K562 (cell line): Measurements from ENCODE around the gene RPH3AL. TPM values are rescaled to one million over a fixed set of nuclear protein-coding genes. Genes with fewer than 3 reads are reported as not detected.
A peak's percentile ranks its signal among the peaks of the same experiment; 100 is the strongest.

ENCODE experiments used
- ATAC-seq: fragments of 200-7000 bp; cut with Tn5 transposase; 3 replicates; pipeline ENCODE4 v1.9.1; 2020; ENCODE audit warnings: moderate library complexity
- BruUV-seq: library from RNA; stranded (reverse); fragments of 400-500 nt; replicated peaks from 2 replicates; lab custom pipeline; 2021; lab: Mats Ljungman, UMichigan
- CTCF ChIA-PET: fragments of 300-600 bp; formaldehyde crosslinking; extraction: SDS; loops from one replicate; lab custom pipeline; 2021; ENCODE audit warnings: low intra/inter-chr PET ratio; lab: Yijun Ruan, JAX
- POLR2A ChIA-PET: fragments of 300-600, 350-650 bp; sonication (Branson Sonifier 250); formaldehyde crosslinking; extraction: SDS; loops from one replicate; lab custom pipeline; 2021; ENCODE audit warnings: antibody characterized with exemption, inconsistent platforms; lab: Yijun Ruan, JAX
- DNase-seq, 4 experiments: peaks; one replicate each; pipeline versions ENCODE4 v3.0.0 to v3.0.0-alpha.2; 2011 to 2018; ENCODE audit warnings: low spot score in 3 of 4, mixed read lengths in 3 of 4; ENCODE audit errors: extremely low read depth in 1 of 4
- FAIRE-seq: peaks from 2 replicates; lab custom pipeline; 2011; peaks lifted over from hg19 to GRCh38; lab: Jason Lieb, UNC
- H2AFZ ChIP-seq: 2 replicates; pipeline ENCODE4 v1.6.0; 2011; ENCODE audit warnings: low read depth, low read length, control low read depth, inconsistent platforms
- H3K27ac ChIP-seq: fragments of 200-600 bp; 3 replicates; pipeline ENCODE4 v1.8.0; 2011; ENCODE audit warnings: low read depth, mild to moderate bottlenecking, control low read depth, inconsistent platforms, low read length, moderate library complexity, mixed read lengths; ENCODE audit errors: extremely low read depth
- H3K27me3 ChIP-seq, 2 experiments: fragments of 300-600 bp in 1 of 2; 2 replicates in 1 of 2; 3 replicates in 1 of 2; pipeline versions ENCODE4 v1.6.0 to v1.8.0; 2011; ENCODE audit warnings: inconsistent platforms in 2 of 2, low read length in 2 of 2, mild to moderate bottlenecking in 1 of 2, mixed read lengths in 1 of 2, moderate library complexity in 1 of 2; ENCODE audit not compliant: control insufficient read depth in 2 of 2, insufficient read depth in 2 of 2
- H3K36me3 ChIP-seq: fragments of 300-600 bp; 3 replicates; pipeline ENCODE4 v1.8.0; 2011; ENCODE audit warnings: mild to moderate bottlenecking, low read length, inconsistent platforms; ENCODE audit not compliant: control insufficient read depth, insufficient read depth
- H3K4me1 ChIP-seq, 2 experiments: fragments of 200-600 bp in 1 of 2; replicated peaks in 1 of 2; 2 replicates in 1 of 2; 3 replicates in 1 of 2; pipeline versions ENCODE4 v1.5.1 to v1.8.0; 2011; ENCODE audit warnings: inconsistent platforms in 2 of 2, low read length in 2 of 2, mild to moderate bottlenecking in 1 of 2, mixed read lengths in 1 of 2, moderate library complexity in 1 of 2; ENCODE audit not compliant: control insufficient read depth in 2 of 2, insufficient read depth in 2 of 2
- H3K4me2 ChIP-seq: 2 replicates; pipeline ENCODE4 v1.6.1; 2011; ENCODE audit warnings: low read length, control low read depth, inconsistent platforms, mixed read lengths; ENCODE audit not compliant: insufficient read depth
- H3K4me3 ChIP-seq: fragments of 200-600 bp; sonication (generic), shearing (Covaris generic); 2 replicates; pipeline ENCODE4 v1.5.1; 2016; ENCODE audit warnings: control low read depth, inconsistent platforms
- H3K79me2 ChIP-seq: fragments of 200-600 bp; 3 replicates; pipeline ENCODE4 v1.8.0; 2011; ENCODE audit warnings: low read length, inconsistent platforms; ENCODE audit not compliant: control insufficient read depth, insufficient read depth
- H3K9ac ChIP-seq, 2 experiments: 2 replicates each; pipeline versions ENCODE4 v1.6.0 to v1.6.1; 2011; ENCODE audit warnings: low read depth in 2 of 2, low read length in 2 of 2, control low read depth in 1 of 2, inconsistent platforms in 1 of 2, mild to moderate bottlenecking in 1 of 2, mixed read lengths in 1 of 2; ENCODE audit not compliant: insufficient read depth in 1 of 2
- H3K9me1 ChIP-seq: one replicate; pipeline ENCODE4 v1.6.0; 2011; ENCODE audit warnings: inconsistent platforms, mild to moderate bottlenecking, low read length, moderate library complexity; ENCODE audit not compliant: control insufficient read depth, insufficient read depth
- H3K9me3 ChIP-seq: replicated peaks from 2 replicates; pipeline ENCODE4 v1.5.1; 2011; ENCODE audit warnings: low read depth, low read length, inconsistent platforms; ENCODE audit not compliant: control insufficient read depth, insufficient read depth
- H4K20me1 ChIP-seq: replicated peaks from 2 replicates; pipeline ENCODE4 v1.6.1; 2011; ENCODE audit warnings: low read length, inconsistent platforms, mixed read lengths; ENCODE audit not compliant: control insufficient read depth, insufficient read depth
- CREM ChIP-seq: IDR thresholded peaks from 2 replicates; pipeline ENCODE4 v1.6.1; 2014; ENCODE audit warnings: antibody characterized with exemption, low read depth
- GMEB1 ChIP-seq: fragments of 250-450 bp; sonication (Bioruptor Pico); IDR thresholded peaks from 2 replicates; pipeline ENCODE4 v1.4.0; 2020; ENCODE audit warnings: mild to moderate bottlenecking
- ILF3 ChIP-seq: fragments of 450-650 bp; IDR thresholded peaks from 2 replicates; pipeline ENCODE4 v1.6.1; 2018; ENCODE audit warnings: antibody characterized with exemption, mild to moderate bottlenecking, moderate library complexity, borderline replicate concordance
- MAFG ChIP-seq: fragments of 450-650 bp; conservative IDR thresholded peaks from 2 replicates; pipeline ENCODE4 v1.6.1; 2016; ENCODE audit warnings: missing genetic modification characterization, missing compliant biosample characterization
- POLR2H ChIP-seq: IDR thresholded peaks from 2 replicates; pipeline ENCODE4 v1.6.1; 2016; ENCODE audit warnings: missing genetic modification characterization, low read depth, mild to moderate bottlenecking, control low read depth, missing compliant biosample characterization, moderate library complexity
- RAD51 ChIP-seq: fragments of 450-650 bp; IDR thresholded peaks from 2 replicates; pipeline ENCODE4 v1.7.1; 2016; ENCODE audit warnings: low read depth, mild to moderate bottlenecking, borderline replicate concordance
- SP1 ChIP-seq: sonication (generic); formaldehyde crosslinking; IDR thresholded peaks from 2 replicates; pipeline ENCODE4 v1.8.1; 2022; ENCODE audit warnings: mild to moderate bottlenecking, missing genetic modification reagents
- TBP ChIP-seq: optimal IDR thresholded peaks from 2 replicates; pipeline ENCODE3; 2011; ENCODE audit warnings: low read depth, low read length, improper control_type of control experiment
- WGBS: fragments of 100-300 bp; shearing (Covaris generic); methylation state at CpG from one replicate; pipeline ENCODE4 v1.1.6; 2016; ENCODE audit warnings: low coverage, mixed read lengths; ENCODE audit not compliant: insufficient coverage; ENCODE audit errors: missing lambda C conversion rate; 5-methylcytosine and 5-hydroxymethylcytosine counted together
- in situ Hi-C: fragments of 300-500 bp; cut with MboI; formaldehyde crosslinking; loops from 4 replicates; pipeline ENCODE4 v1.15.0; 2018; ENCODE audit warnings: inconsistent platforms, mixed read lengths
- intact Hi-C: fragments of 100-400 bp; cut with micrococcal nuclease; formaldehyde crosslinking; loops from 2 replicates; pipeline ENCODE4 v1.14.2; 2022
- polyA plus RNA-seq, 8 experiments: library from polyadenylated mRNA; depleted of rRNA in 4 of 8; stranded (reverse) in 5 of 8; unstranded in 3 of 8; fragments of >200 nt; fragmentation: Nextera tagmentation in 2 of 8; fragmentation: Illumina TruSeq in 1 of 8; extraction: Ambion mirVana in 2 of 8; extraction: Trizol in 1 of 8; gene quantifications; 2 replicates each; pipeline versions ENCODE4 v1.2.1 to v1.2.3, GENCODE V29; 2011 to 2014; ENCODE audit warnings: inconsistent platforms in 1 of 8, missing spikeins in 1 of 8
- total RNA-seq, 7 experiments: library from RNA; depleted of rRNA in 6 of 7; stranded (reverse); fragments of >200 nt in 6 of 7; fragmentation: Illumina TruSeq in 2 of 7; extraction: Trizol in 2 of 7; gene quantifications; 2 replicates each; pipeline versions ENCODE4 v1.2.1 to v1.2.3, GENCODE V29; 2011 to 2021; ENCODE audit warnings: low replicate concordance in 1 of 7

Gene RPH3AL
- total and polyA plus RNA-seq, 9 of the 15 experiments (the other 6 are each of a cell fraction or from before 2014, with no cell fraction given), result 0.18 to 1.7 (median 0.39) TPM

GRCh38 chr17:302300-302698 is 50.3 kb downstream of the RPH3AL start (continued):
- TF ChIP-seq GMEB1 (CRISPR knock-in tag), result no peak
- TF ChIP-seq ILF3, result no peak
- TF ChIP-seq POLR2H (tag), result no peak
- no peak for TF ChIP-seq MAFG

GRCh38 chr17:301681-302299 is 50.8 kb downstream of the RPH3AL start:
- Histone ChIP-seq H3K9me3 (no peaks in the 10 kb centered on the region), H3K4me3 (no peak overlapping the region), H3K4me2 (no peak overlapping the region), H3K9ac (peak overlapping the region in 1 of 2 experiments; percentile 35; a peak in 1 of 4 replicates)
- POLR2A ChIA-PET, result interaction anchor here (0.5 kb wide), 1 partner anchor 88 kb away, joined by 5 read pairs; no protein-coding TSS in a partner anchor
- in situ Hi-C loops, result no loop called here
- FAIRE-seq, result no peak
- no peak for DNase-seq
- TF ChIP-seq TBP (no peak), CREM (no peak), RAD51 (no peak), SP1 (no peak)
- TF ChIP-seq, all 486 proteins: peak for 0
- 15% methylated on average over 16 of the region's 27 CpGs for WGBS
- CTCF ChIA-PET, result no interaction called here
- Histone ChIP-seq H3K27ac (no peak overlapping the region), H3K79me2 (no peaks in the 10 kb centered on the region), H3K27me3 (peaks cover 5 to 30% of the 10 kb centered on the region in 2 experiments; a peak in 4 of 5 replicates), H4K20me1 (no peaks in the 10 kb centered on the region; the same call in 1 of the 2 replicates), H3K9me1 (no peaks in the 10 kb centered on the region), H3K4me1 (peaks cover 0 to 8% of the 10 kb centered on the region in 2 experiments; a peak in 2 of 5 replicates), H3K36me3 (no peaks in the 10 kb centered on the region), H2AFZ (no peak overlapping the region)
- BruUV-seq, result no TSS peak
- ATAC-seq, result no peak
- intact Hi-C loops, result no loop called here
